ENCODE results near the gene EFCAB6.

DNA sequence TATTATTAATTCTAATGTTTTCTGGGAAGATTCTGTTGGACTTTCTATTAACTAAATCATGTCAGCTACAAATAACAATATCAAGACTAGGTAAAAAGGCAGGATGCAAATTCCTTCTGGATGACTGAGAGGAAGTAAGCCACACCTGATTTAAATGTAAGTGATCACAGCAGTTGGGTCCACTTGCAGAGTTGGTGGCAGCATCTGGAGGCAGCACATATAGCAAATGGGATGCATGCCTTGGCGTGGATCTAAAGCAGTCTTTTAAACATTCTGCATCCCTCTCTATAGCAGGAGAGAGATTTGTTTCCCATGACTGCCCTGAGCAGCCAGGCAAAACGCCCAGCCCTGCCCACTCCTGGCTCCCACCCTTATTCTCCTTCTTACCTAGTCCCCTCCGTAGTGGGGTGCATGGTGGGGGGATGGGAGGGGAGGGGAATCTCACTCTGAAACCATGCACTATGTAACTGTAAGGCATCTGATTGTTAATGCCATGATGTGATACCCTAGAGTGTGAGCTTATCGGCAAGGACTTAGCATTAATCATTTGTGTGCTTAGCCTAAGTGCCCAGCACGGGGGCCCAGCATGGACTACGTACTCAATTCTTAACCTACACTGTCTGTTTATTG is 130.3 kb downstream of the EFCAB6 start:
- TF ChIP-seq, protein P1, sequence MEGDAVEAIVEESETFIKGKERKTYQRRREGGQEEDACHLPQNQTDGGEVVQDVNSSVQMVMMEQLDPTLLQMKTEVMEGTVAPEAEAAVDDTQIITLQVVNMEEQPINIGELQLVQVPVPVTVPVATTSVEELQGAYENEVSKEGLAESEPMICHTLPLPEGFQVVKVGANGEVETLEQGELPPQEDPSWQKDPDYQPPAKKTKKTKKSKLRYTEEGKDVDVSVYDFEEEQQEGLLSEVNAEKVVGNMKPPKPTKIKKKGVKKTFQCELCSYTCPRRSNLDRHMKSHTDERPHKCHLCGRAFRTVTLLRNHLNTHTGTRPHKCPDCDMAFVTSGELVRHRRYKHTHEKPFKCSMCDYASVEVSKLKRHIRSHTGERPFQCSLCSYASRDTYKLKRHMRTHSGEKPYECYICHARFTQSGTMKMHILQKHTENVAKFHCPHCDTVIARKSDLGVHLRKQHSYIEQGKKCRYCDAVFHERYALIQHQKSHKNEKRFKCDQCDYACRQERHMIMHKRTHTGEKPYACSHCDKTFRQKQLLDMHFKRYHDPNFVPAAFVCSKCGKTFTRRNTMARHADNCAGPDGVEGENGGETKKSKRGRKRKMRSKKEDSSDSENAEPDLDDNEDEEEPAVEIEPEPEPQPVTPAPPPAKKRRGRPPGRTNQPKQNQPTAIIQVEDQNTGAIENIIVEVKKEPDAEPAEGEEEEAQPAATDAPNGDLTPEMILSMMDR (IDR thresholded peaks at IDR 0.05; ENCODE audit: low read depth, low read length, poor library complexity, severe bottlenecking): no peak
- TF ChIP-seq EZH2phosphoT487 (IDR thresholded peaks at IDR 0.05; ENCODE audit: borderline replicate concordance, low read length): no peak

Measured in DOHH2 (cell line).